ENCODE results near the gene AXIN2. TPM values are rescaled to one million over a fixed set of nuclear protein-coding genes. Genes with fewer than 3 reads are reported as not detected.

Gene AXIN2
- total RNA-seq, 4 donors from 2014 or later, result 9.9 to 27.2 (median 17.9) TPM

- intact Hi-C loops (cut with DNase I; ENCODE audit: low total_unique reads) (no loop called here), in situ Hi-C loops (cut with MboI; ENCODE audit: low sequenced_read_pairs in 4 of 4) (no loop called here)
- H3K27me3 ChIP-seq, result no peaks in the 10 kb centered on the region
- DNase-seq, result no peak
- peaks cover 0 to 16% of the 10 kb centered on the region in 2 donors for H3K36me3 ChIP-seq
- no peak for TF ChIP-seq CTCF (IDR thresholded peaks at IDR 0.05 in 4 of 5, conservative IDR thresholded peaks at IDR 0.05 in 1 of 5)
- TF ChIP-seq POLR2A (IDR thresholded peaks at IDR 0.05), result no peak
- no peak for ATAC-seq
- H3K27ac ChIP-seq, result peak overlapping the region in 2 of 4 donors; percentile 34 to 44
- H3K4me3 ChIP-seq, result no peak overlapping the region
- H3K9me3 ChIP-seq, result no peaks in the 10 kb centered on the region
- H3K4me1 ChIP-seq, result peaks cover 53 to 60% of the 10 kb centered on the region in 2 donors
Measured at GRCh38 chr17:65542610-65543009, 18.8 kb downstream of the AXIN2 start.

- Histone ChIP-seq H3K4me1 (peaks cover 49 to 57% of the 10 kb centered on the region in 2 donors), H3K9me3 (no peaks in the 10 kb centered on the region), H3K27ac (peak overlapping the region in 2 of 4 donors; percentile 34 to 44), H3K36me3 (peaks cover 0 to 21% of the 10 kb centered on the region in 2 donors), H3K27me3 (no peaks in the 10 kb centered on the region), H3K4me3 (no peak overlapping the region)
- ATAC-seq (no peak), DNase-seq (no peak)
- in situ Hi-C loops (cut with MboI; ENCODE audit: low sequenced_read_pairs in 4 of 4) (no loop called here), intact Hi-C loops (cut with DNase I; ENCODE audit: low total_unique reads) (no loop called here)
- TF ChIP-seq POLR2A (IDR thresholded peaks at IDR 0.05) (no peak), CTCF (IDR thresholded peaks at IDR 0.05 in 4 of 5, conservative IDR thresholded peaks at IDR 0.05 in 1 of 5) (no peak)
Measured at GRCh38 chr17:65542067-65542466, 19.4 kb downstream of the AXIN2 start.

GRCh38 chr17:65541453-65541852 lies 20.0 kb downstream of the AXIN2 start:
- Histone ChIP-seq H3K4me3 (no peak overlapping the region), H3K27me3 (no peaks in the 10 kb centered on the region), H3K9me3 (no peaks in the 10 kb centered on the region), H3K4me1 (peaks cover 43 to 51% of the 10 kb centered on the region in 2 donors), H3K36me3 (peaks cover 0 to 28% of the 10 kb centered on the region in 2 donors), H3K27ac (peak overlapping the region in 3 of 4 donors; percentile 18 to 44 (median 34))
- TF ChIP-seq CTCF (IDR thresholded peaks at IDR 0.05 in 4 of 5, conservative IDR thresholded peaks at IDR 0.05 in 1 of 5) (no peak), POLR2A (IDR thresholded peaks at IDR 0.05) (no peak)
- ATAC-seq (no peak), DNase-seq (no peak)
- intact Hi-C loops (cut with DNase I; ENCODE audit: low total_unique reads), result no loop called here
- in situ Hi-C loops (cut with MboI; ENCODE audit: low sequenced_read_pairs in 4 of 4), result no loop called here

- Histone ChIP-seq H3K36me3 (peaks cover 0 to 45% of the 10 kb centered on the region in 2 donors), H3K9me3 (no peaks in the 10 kb centered on the region), H3K4me3 (no peak overlapping the region), H3K4me1 (peaks cover 29 to 35% of the 10 kb centered on the region in 2 donors), H3K27me3 (no peaks in the 10 kb centered on the region), H3K27ac (no peak overlapping the region)
- no peak for TF ChIP-seq POLR2A (IDR thresholded peaks at IDR 0.05)
- TF ChIP-seq CTCF (IDR thresholded peaks at IDR 0.05 in 4 of 5, conservative IDR thresholded peaks at IDR 0.05 in 1 of 5), result no peak
- in situ Hi-C loops (cut with MboI; ENCODE audit: low sequenced_read_pairs in 4 of 4), result no loop called here
- no peak for DNase-seq
- no peak for ATAC-seq
- intact Hi-C loops (cut with DNase I; ENCODE audit: low total_unique reads), result no loop called here
Measured at GRCh38 chr17:65539630-65540266, 21.7 kb downstream of the AXIN2 start.
